HG03135 (cell line): ENCODE results near the gene IL20RB.
"Not testable (repeated sequence)": the region's sequence is repeated elsewhere in the genome, so short reads cannot be mapped to it uniquely, and the experiment has no call there.

Experiments used
- ATAC-seq: cut with Tn5 transposase; IDR thresholded peaks from one replicate; pipeline ENCODE4 v1.9.1; 2021; ENCODE audit warnings: mild to moderate bottlenecking, moderate library complexity; ENCODE audit not compliant: unreplicated experiment

The IL20RB gene

GRCh38 chr3:136942803-136943202 is 15.0 kb upstream of the IL20RB start:
- ATAC-seq = no peak

- no peak for ATAC-seq
These were observed 14.3 kb upstream of the IL20RB start for GRCh38 chr3:136943436-136943835.

GRCh38 chr3:136946978-136947377 is 10.8 kb upstream of the IL20RB start:
- ATAC-seq = no peak

- ATAC-seq = no peak
These were observed 10.3 kb upstream of the IL20RB start for GRCh38 chr3:136947477-136947876.

- no peak for ATAC-seq
These were observed 8.6 kb upstream of the IL20RB start for GRCh38 chr3:136949146-136949545.

- no peak for ATAC-seq
These were observed 8.1 kb upstream of the IL20RB start for GRCh38 chr3:136949708-136950107.

GRCh38 chr3:136950623-136951022 is 7.2 kb upstream of the IL20RB start:
- ATAC-seq = no peak

GRCh38 chr3:136952292-136952691 is 5.5 kb upstream of the IL20RB start:
- ATAC-seq = no peak

- no peak for ATAC-seq
These were observed 3.5 kb upstream of the IL20RB start for GRCh38 chr3:136954251-136954650.

GRCh38 chr3:136954980-136955780 is 2.6 kb upstream of the IL20RB start:
- ATAC-seq = no peak

GRCh38 chr3:136955813-136956212 is 2.0 kb upstream of the IL20RB start:
- ATAC-seq = no peak

- no peak for ATAC-seq
These were observed 812 bp upstream of the IL20RB start for GRCh38 chr3:136956971-136957370.

GRCh38 chr3:136958939-136959338 is 1.2 kb downstream of the IL20RB start:
- ATAC-seq = no peak

- ATAC-seq = no peak
These were observed 1.8 kb downstream of the IL20RB start for GRCh38 chr3:136959599-136959998.

GRCh38 chr3:136960838-136961836 is 3.4 kb downstream of the IL20RB start:
- no peak for ATAC-seq

- ATAC-seq = no peak
These were observed 5.1 kb downstream of the IL20RB start for GRCh38 chr3:136962927-136963326.

GRCh38 chr3:136969539-136969938 is 11.8 kb downstream of the IL20RB start:
- not testable (repeated sequence) for ATAC-seq

GRCh38 chr3:136973352-136973751 is 15.6 kb downstream of the IL20RB start:
- ATAC-seq = no peak

GRCh38 chr3:136974670-136975069 is 16.9 kb downstream of the IL20RB start:
- no peak for ATAC-seq

GRCh38 chr3:136979204-136979603 is 21.4 kb downstream of the IL20RB start:
- no peak for ATAC-seq

GRCh38 chr3:136979684-136980083 is 21.9 kb downstream of the IL20RB start:
- no peak for ATAC-seq

GRCh38 chr3:136982033-136982432 is 24.2 kb downstream of the IL20RB start:
- ATAC-seq = no peak
